GM21423 (cell line): ENCODE measurements around the gene FCRLB.
"Not testable (repeated sequence)": the region's sequence is repeated elsewhere in the genome, so short reads cannot be mapped to it uniquely, and the experiment has no call there.

Experiments used
- ATAC-seq: cut with Tn5 transposase; IDR thresholded peaks from one replicate; pipeline ENCODE4 v1.9.1; 2021; ENCODE audit warnings: mild to moderate bottlenecking, moderate library complexity; ENCODE audit not compliant: unreplicated experiment

The FCRLB gene

DNA sequence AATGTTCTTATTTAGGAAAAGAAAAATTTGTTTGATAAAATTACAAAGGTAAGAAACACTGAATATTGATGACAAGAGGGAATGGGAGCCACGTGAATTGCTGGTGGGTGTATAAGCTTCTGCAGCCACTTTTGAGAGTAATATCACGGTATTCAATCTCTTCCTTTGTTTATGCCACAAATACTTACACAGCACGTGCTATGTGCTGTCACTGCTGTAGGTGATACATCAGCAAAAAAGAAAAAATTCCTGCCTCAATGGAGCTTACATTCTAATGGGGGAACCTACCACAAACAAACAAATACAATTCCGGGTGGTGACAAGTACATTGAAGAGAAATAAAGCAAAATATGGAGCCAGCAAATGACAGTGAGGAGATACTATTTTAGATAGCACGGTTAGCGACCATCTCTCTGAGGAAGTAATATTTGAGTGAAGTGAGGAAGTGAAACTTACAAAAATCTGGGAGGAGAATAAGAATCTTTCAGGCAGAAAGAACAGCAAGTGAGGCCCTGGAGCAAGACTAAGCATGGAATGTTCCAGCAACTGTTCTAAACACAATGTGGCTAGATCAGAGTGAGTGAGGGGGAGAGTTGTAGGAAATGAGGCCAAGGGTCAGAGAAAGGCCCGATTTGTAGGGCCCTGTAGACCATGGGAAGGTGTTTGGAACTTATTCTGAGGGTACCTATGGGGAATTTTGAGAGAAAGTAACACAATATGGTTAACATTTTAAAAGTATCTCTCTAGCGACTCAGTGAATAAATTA is 2.6 kb upstream of the FCRLB start:
- peak; percentile 43 for ATAC-seq

DNA sequence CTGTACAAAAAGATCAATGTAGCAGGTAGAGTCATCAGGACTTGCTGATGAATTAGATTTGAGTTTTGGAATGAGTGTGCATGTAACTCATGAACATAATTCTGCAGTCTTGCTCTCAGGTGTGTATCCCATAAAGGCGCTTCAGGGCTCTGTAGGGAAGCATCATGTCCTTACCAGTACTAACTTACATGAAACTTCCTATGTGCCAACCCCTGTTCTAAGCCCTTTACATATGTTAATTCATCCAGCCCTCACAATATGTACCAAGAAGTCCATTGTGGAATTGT is 2.1 kb upstream of the FCRLB start:
- ATAC-seq = peak; percentile 28

DNA sequence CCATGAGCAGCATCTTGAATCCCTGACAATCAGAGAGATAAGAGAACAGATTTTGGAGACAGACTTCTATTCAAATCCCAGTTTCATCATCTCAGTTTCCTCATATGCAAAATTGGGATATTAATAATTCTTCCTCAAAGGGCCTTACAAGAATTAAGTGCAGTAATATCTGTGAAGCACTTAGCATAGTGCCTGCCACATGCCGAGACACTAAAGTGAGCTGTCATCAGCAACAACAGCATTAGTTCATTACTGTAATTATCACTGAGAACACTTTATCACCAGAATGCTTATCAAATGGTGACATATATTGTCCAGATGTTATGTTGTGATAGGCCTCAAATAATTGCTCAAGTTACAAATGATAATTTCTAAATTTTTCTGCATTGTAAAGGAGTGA is 922 bp upstream of the FCRLB start:
- ATAC-seq = no peak

DNA sequence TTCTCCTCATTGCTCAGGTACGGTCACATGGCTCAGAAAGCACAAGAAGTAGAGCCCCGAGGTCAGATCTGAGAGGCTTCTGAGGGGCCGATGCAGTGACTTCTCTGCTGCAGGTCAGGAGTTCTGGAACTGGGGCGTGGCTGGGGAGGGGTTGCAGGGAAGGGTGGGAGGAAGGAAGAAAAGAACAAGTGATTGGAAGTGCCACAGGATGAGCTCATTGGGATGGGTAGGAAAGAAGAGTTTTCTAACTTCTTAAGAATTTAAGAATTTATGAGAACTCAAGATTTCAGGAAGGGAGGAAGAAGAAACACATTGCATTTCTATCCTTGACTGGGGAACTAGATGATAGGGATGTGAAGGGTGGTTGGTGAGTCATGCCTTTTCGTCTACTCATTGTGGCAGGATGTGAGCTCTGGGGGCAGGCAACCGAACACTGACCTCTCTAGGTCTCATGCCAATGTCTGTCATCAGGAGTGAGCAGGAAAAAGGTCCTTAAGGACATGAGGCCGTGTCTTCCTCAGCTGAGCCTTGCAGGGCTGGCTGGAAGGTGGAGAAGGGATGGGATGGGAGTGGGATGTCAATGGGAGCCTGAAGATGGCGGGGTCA is 497 bp downstream of the FCRLB start:
- no peak for ATAC-seq

DNA sequence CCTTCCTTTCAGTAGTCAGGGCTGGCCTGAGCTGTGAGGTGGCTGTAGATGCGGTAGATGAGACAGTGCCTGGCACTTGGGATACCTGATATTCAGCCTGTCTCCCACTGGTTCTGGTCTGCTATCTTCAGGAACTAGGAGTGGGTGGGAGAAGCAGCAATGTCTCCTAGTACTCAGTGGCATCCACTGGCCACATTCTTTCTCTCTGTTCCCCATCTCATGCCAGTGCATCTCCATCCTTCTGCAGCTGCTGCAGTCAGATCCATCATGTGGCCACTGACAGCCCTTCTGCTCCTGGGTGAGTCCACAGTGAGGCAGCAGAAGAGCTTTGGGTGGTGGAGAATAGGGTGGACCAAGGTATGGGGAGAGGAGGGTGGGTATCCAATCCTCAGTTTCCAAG is 1.1 kb downstream of the FCRLB start:
- ATAC-seq = no peak

DNA sequence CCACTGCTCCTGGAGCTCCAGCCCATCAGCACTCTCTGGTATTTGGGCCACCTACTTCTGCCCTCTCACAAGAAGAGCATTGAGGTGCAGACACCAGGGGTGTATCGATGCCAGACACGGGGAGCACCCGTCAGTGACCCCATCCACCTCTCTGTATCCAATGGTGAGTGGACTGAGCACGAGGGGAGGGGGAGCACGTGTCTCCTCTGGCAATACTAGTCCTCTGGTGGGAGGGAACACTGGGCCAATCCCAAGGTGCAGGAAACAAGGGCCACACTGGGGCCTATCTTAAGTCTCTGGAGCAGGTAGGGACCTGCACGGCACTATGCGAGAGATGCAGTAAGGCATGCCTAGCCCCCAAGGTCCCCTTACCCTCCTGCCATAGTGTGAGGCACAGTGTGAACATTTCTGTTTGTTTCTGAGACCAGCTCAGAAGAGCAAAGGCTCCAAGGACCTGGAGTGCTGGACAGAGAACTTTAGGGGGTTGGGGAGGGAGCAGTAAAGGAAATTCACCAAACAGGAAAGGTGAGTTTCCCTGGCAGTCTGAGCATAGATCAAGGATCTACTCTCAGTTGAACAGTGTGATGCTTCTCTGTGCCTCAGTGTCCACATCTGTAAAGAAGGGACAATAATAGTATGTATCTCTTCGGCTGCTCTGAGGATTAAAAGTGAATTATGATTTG is 2.3 kb downstream of the FCRLB start:
- ATAC-seq = no peak

DNA sequence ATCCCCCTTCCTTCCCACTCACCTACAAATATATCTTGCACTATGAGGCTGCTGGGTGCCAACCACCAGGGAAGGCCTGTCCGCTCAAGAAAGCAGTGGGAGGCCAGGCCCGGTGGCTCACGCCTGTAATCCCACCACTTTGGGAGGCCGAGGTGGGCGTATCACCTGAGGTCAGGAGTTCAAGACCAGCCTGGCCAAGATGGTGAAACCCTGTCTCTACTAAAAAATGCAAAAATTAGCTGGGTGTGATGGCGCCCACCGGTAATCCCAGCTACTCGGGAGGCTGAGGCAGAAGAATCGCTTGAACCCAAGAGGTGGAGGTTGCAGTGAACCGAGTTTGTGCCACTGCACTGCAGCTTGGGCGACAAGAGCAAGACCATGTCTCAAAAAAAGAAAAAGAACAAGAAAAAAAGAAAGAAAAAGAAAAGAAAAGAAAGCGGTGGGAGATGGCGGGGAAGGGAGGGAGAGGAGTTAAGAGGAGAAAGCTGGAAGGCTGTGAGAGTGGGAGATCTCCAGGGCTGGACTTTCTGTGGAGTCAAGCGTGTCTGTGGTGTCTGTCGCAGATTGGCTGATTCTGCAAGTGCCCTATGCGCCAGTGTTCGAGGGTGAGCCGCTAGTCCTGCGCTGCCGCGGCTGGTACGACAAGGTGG is 4.0 kb downstream of the FCRLB start:
- not testable (repeated sequence) for ATAC-seq

DNA sequence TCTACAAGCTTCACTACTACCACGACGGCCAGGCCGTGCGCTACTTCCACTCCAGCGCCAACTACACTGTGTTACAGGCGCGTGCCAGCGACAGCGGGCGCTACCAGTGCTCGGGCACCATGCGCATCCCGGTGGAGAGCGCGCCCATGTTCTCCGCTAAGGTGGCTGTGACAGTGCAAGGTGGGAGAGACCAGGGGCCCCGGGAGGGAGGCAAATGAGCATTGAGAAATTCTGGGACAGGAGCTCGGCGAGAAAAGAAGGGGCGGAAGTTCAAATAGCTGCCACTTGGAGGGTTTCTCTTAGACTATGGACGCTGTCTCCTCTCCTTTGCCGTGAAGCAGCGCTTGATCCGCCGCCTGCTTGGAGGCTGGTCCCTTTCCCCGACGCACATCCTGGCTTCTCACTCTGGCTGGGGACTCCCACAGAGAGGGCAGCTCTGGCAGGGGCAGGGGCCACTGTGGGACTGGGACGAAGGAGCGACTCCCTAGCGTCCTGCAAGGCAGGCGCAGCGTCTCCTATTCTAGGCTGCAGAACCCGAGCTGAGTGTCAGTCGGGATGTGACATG is 4.6 kb downstream of the FCRLB start:
- peak; percentile 13 for ATAC-seq

DNA sequence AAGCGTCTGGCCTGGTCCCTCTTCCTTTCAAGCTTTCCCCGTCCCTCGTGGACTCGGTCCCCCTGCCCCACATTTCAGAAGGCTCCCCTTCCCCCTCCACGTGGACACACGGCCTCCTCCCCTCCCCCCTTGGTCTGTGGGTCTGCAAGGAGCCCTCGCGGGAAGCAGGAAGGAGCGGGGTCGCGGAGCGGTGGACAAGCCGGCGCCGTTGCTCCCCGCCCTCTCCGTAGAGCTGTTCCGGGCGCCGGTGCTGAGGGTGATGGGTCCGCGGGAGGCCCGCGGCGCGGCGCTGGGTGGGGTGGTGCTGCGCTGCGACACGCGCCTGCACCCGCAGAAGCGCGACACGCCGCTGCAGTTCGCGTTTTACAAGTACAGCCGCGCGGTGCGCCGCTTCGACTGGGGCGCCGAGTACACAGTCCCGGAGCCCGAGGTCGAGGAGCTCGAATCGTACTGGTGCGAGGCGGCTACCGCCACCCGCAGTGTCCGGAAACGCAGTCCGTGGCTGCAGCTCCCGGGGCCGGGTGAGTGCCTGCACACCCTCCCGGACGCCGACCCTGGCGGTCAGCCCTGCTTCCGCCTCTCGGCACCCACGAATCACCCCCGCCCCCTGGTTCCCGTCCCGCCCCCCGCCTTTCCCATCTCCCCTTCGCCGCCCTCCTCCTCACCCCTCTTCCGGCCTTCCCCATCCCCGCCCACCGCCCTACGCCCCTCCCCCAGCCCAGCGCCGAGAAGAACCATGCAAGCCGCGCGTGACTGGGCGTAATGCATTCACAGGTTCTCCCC is 5.3 kb downstream of the FCRLB start:
- peak; percentile 58 for ATAC-seq

DNA sequence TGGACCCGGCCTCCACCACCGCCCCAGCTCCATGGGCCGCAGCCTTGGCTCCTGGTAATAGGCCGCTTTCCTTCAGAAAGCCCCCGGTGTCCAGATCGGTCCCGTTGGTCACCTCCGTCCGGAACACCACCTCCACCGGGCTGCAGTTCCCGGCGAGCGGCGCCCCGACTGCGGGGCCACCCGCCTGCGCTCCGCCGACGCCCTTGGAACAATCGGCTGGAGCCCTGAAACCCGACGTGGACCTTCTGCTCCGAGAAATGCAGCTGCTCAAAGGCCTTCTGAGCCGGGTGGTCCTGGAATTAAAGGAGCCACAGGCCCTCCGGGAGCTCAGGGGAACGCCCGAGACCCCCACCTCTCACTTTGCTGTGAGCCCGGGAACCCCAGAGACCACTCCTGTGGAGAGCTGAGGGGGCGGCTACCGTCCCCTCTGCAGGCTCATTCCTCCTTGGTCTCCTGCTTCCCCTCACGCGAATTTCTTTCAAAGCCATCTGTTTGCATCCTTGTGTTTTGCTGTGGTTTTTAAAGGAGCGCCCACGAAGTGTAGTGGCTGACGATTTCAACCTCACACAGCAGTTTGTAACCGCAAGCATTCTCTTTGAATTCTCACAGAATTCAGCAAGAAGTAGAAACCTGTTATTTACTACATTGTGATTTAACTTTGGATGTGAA is 6.0 kb downstream of the FCRLB start:
- ATAC-seq = peak; percentile 18

DNA sequence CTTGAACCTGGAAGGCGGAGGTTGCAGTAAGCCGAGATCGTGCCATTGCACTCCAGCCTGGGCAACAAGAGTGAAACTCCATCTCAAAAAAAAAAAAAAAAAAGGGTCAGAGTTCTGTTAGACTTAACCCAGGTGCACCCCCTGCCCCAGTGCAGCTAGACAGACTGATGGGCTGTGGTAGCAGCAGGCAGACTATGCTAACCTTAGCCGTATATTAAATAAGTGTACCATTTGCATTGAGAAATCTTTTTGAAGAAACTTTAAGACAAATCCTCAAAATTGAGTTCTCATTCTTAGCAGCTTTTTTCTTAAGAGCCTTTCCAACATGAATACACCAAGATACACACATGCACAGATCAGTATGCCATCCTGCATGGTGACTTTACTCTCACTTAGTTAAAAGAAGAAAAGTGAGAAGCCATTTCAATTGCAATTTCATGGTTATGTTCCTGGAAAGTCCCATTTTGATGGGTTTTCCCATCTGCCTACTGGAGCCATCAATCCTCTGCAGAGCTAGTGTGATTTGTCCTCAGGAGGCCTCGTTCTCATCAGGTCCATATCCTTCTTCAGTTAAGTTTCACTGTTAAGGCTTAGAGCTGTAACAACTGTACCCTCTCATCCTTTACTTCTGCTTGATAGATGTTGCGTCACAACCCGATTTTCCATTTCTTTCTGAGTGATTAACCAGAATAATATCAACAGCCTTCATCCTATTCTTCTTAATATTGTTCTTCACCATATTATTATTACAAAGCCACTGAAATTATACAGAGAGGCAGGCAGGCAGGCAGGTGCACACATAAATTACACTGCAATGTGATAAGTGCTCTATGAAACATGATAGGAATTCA is 7.3 kb downstream of the FCRLB start:
- no peak for ATAC-seq

DNA sequence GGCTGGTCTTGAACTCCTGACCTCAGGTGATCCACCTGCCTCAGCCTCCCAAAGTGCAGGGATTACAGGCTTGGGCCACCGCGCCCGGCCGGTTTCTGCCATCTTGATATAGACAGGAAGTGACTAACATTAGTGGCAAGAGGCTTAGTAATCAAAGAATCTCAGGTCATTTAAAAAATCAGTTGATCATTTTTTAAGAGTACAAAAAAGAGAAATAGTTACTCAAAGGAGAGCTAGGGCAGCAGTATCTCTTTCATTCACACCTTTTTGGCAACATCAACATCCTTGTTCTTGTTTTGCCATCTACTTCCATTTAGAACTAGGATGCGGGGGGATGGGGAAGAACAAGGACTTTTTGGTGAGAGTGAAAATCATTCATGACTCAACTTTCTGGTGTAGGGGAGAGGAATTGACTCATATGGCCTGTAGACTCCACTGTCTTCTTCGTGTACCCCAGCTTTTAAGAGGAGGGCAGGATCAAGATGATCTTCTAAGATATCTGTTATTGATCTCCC is 8.8 kb downstream of the FCRLB start:
- ATAC-seq = no peak

DNA sequence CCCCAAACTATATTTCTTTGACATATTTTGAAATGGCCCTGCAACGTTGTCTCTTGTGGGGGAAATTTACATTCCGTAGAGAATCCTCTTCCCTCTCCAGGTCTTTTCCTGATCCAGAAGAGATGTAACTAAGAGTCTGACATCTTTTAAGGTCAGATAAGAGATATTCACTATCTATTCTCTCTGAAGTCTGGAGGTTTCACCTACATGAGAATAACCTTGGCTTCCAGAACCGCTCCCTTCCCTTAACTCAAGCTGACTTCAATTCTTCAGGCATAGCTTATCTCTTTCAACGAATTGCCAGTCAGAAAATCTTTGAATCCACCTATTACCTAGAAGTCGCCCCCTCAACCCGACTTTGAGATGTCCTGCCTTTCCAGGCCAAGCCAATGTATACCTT is 9.9 kb downstream of the FCRLB start:
- no peak for ATAC-seq

DNA sequence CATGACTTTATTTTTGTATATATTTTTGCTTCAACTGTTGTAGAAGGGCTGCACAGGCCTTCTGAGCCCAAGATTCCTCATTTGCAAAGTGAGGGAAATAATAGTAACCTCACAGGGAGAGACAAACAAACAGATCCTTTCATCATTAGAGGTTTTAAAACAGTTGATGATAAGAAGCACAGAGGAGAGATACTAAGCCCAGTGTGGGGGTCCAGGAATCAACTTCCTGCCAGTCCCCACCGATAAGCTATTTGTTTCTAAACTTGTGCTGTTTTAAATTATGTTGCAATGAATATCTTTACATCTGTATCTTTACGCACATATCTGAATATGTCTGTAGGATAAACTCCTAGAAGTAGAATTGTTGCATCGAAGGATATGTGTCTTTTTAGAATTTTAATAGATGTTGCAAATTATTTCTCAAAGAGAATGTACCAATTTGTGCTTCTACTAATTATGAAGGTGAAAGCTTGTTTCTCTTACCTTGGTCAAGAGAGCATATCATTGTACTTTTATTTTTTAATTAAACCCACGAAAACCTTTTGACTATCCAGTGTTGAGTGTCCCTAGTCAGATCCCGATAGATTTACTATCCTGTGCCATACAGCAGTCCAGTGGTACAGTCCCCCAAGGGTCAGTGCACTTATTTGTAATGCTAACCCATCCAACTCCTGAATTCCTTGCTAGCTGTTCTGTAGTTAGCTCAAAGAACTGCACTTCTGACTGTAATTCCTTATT is 10.8 kb downstream of the FCRLB start:
- ATAC-seq = no peak

DNA sequence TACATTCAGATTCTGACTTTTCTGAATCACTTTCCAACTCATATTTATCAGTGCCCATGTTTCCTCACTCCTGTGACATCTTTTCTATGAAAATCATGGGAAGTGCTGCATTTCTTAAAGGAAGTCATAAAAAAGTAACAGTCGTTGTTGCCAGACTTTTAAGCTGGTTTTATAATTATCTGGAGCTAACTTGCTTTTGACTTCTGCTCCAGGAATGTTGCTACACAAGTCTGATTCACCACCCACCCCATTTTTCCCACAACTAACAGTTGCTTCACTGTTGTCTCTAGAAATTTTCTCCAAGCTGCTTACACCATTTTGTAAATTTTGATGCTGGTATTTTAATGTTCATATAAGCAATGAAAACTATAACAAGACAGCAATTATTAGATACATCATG is 12.2 kb downstream of the FCRLB start:
- no peak for ATAC-seq

DNA sequence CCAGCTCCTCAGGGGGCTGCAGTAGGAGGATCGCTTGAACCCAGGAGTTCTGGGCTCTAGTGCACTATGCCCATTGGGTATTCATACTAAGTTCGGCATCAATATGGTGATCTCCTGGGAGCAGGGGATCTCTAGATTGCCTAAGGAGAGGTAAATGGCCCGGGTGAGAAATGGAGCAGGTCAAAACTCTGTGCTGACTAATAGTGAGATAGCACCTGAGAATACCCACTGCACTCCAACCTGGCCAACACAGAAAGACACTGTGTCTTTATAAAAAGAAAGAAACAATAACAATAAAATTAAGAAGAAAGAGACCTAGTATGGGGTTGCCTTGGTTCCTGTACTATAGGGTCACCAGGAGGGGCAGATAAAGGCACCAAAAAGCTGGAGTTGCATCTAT is 14.5 kb downstream of the FCRLB start:
- ATAC-seq = no peak

DNA sequence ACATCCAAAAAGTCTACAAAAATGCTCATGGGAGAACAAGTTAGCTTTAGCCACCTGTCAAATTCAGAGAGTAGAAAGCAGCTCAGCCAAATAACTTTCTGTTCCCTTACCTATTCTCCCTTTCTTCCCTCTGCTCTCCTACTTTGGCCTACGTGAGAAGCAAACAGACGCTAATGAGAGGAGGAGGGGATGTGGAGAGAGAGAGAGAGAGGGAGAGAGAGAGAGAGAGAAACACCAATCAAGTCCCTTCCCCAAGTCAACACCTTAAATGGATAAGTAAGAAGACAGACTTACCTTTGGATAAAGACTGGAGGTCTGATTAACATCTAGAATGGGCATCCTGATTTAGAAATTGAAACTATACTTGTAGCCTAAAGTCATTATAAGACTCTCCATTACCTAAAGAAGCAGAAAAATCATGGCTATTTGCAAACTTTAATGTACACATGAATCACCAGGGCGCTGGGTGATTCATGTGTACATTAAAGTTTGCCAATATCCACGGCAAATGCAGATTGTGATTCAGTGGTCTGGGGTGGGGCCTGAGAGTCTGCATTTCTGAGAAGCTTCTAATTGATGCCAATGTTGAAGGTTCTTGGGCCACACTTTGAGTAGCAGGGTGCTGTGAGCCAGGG is 15.1 kb downstream of the FCRLB start:
- no peak for ATAC-seq

DNA sequence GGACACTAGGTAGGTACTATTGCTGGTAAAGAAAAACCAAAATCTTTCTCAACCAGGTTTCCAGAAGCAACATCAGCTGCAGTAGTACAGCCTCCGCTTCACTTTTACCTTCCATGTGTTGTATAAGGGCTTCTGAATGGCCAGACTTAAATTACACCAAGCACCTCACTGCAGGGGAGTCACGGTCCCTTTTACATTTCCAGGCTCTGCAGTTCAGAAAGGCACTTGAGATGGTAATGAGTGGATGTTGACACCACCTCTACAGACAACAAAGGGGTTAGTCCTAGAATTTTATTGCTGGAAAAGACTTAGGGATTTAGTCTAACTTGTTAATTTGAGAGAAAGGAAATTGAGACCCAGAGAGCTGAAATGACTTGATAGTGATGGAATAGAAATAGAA is 16.3 kb downstream of the FCRLB start:
- ATAC-seq = no peak
